ENCODE results near the gene SPG7.

Gene SPG7

GRCh38 chr16:89489040-89489897 is 18.9 kb upstream of the SPG7 start:
- DNase-seq: peak; percentile 81

GRCh38 chr16:89489898-89490438 is 18.2 kb upstream of the SPG7 start:
- DNase-seq: no peak

- peak; percentile 95 for DNase-seq
Observed at GRCh38 chr16:89490439-89491237, 17.6 kb upstream of the SPG7 start, which contains the start of gene ANKRD11. ANKRD11 (minus strand) TSS chr16:89490561; CDS start chr16:89317019, 173,542 bp downstream.

GRCh38 chr16:89491238-89491869 is 16.8 kb upstream of the SPG7 start:
- no peak for DNase-seq

- DNase-seq: no peak
Observed at GRCh38 chr16:89491974-89492687, 16.1 kb upstream of the SPG7 start.

- DNase-seq: no peak
Observed at GRCh38 chr16:89493776-89494175, 14.4 kb upstream of the SPG7 start.

- DNase-seq: no peak
Observed at GRCh38 chr16:89495121-89495520, 13.1 kb upstream of the SPG7 start.

GRCh38 chr16:89498839-89499238 is 9.4 kb upstream of the SPG7 start:
- DNase-seq: no peak

- DNase-seq: no peak
Observed at GRCh38 chr16:89499767-89500166, 8.4 kb upstream of the SPG7 start.

- no peak for DNase-seq
Observed at GRCh38 chr16:89502081-89502843, 5.9 kb upstream of the SPG7 start.

- no peak for DNase-seq
Observed at GRCh38 chr16:89504091-89504490, 4.1 kb upstream of the SPG7 start.

GRCh38 chr16:89505204-89506112 is 2.7 kb upstream of the SPG7 start:
- DNase-seq: peak; percentile 85

GRCh38 chr16:89506113-89506504 is 2.1 kb upstream of the SPG7 start:
- DNase-seq: no peak

GRCh38 chr16:89506791-89507191 is 1.4 kb upstream of the SPG7 start:
- DNase-seq: no peak

GRCh38 chr16:89507214-89507833 is 879 bp upstream of the SPG7 start:
- no peak for DNase-seq

- DNase-seq: no peak
Observed at GRCh38 chr16:89510526-89510925, 2.3 kb downstream of the SPG7 start.

GRCh38 chr16:89511374-89511773 is 3.2 kb downstream of the SPG7 start:
- no peak for DNase-seq

GRCh38 chr16:89512453-89512852 is 4.2 kb downstream of the SPG7 start:
- no peak for DNase-seq

- no peak for DNase-seq
Observed at GRCh38 chr16:89517128-89517527, 8.9 kb downstream of the SPG7 start.

- no peak for DNase-seq
Observed at GRCh38 chr16:89519881-89520280, 11.7 kb downstream of the SPG7 start.
